Suprapubic skin (tissue), 3 donors: Measurements from ENCODE around the gene ABCF3.

Experiments used
- EP300 ChIP-seq: sonication (generic); formaldehyde crosslinking; IDR thresholded peaks from one replicate; pipeline ENCODE4 v1.6.1; 2017; ENCODE audit warnings: antibody characterized with exemption
- POLR2A ChIP-seq, 2 donors: fragments of 450-650 bp; IDR thresholded peaks; one replicate each; pipeline ENCODE4 v1.6.1; 2017; ENCODE audit warnings: antibody characterized with exemption in 2 of 2, mild to moderate bottlenecking in 2 of 2, moderate library complexity in 2 of 2
- TF ChIP-seq, protein P1 (sequence below), 2 donors: fragments of 200-600 bp in 1 of 2; fragments of 450-650 bp in 1 of 2; sonication (generic) in 1 of 2; IDR thresholded peaks; one replicate each; pipeline ENCODE4 v1.5.1; 2016 to 2019; ENCODE audit warnings: antibody characterized with exemption in 2 of 2, mild to moderate bottlenecking in 1 of 2, moderate library complexity in 1 of 2

DNA sequence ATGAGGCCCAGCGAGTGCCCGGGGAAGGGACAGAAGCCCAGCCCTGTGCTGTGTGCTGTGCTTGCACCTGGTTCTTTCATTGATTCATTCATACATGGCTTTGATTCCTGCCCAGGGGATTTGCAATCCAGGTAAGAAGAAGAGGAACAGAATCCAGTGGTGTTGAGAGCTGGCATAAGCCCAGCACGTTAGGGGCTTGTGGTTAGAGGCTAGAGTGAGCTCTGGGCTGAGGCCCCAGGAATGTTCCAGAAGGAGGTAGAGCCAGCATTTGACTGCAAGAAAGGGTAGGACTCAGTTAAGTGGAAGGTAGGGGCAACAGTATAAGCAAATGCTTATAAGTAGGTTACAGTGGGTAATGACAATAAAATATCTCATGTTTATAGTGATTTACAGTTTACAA is 45.7 kb downstream of the ABCF3 start:
- no peak for TF ChIP-seq POLR2A (IDR thresholded peaks at IDR 0.05)
- TF ChIP-seq, protein P1, sequence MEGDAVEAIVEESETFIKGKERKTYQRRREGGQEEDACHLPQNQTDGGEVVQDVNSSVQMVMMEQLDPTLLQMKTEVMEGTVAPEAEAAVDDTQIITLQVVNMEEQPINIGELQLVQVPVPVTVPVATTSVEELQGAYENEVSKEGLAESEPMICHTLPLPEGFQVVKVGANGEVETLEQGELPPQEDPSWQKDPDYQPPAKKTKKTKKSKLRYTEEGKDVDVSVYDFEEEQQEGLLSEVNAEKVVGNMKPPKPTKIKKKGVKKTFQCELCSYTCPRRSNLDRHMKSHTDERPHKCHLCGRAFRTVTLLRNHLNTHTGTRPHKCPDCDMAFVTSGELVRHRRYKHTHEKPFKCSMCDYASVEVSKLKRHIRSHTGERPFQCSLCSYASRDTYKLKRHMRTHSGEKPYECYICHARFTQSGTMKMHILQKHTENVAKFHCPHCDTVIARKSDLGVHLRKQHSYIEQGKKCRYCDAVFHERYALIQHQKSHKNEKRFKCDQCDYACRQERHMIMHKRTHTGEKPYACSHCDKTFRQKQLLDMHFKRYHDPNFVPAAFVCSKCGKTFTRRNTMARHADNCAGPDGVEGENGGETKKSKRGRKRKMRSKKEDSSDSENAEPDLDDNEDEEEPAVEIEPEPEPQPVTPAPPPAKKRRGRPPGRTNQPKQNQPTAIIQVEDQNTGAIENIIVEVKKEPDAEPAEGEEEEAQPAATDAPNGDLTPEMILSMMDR (IDR thresholded peaks at IDR 0.05): no peak
- no peak for TF ChIP-seq EP300
